Measurements from ENCODE around the gene SMARCA4. TPM values are rescaled to one million over a fixed set of nuclear protein-coding genes. Genes with fewer than 3 reads are reported as not detected.

The SMARCA4 gene
- total RNA-seq, 4 donors from 2014 or later, result 48.0 to 78.2 (median 53.9) TPM

- H3K4me3 ChIP-seq, result no peak overlapping the region
- no peak overlapping the region for H3K27ac ChIP-seq (replicated peaks in 1 of 4)
- H3K36me3 ChIP-seq, result no peaks in the 10 kb centered on the region
- intact Hi-C loops (cut with DNase I), result no loop called here
- H3K4me1 ChIP-seq, result peaks cover 16 to 47% (median 31%) of the 10 kb centered on the region in 4 donors
- TF ChIP-seq POLR2AphosphoS5 (IDR thresholded peaks at IDR 0.05), result no peak
- TF ChIP-seq, protein P1, sequence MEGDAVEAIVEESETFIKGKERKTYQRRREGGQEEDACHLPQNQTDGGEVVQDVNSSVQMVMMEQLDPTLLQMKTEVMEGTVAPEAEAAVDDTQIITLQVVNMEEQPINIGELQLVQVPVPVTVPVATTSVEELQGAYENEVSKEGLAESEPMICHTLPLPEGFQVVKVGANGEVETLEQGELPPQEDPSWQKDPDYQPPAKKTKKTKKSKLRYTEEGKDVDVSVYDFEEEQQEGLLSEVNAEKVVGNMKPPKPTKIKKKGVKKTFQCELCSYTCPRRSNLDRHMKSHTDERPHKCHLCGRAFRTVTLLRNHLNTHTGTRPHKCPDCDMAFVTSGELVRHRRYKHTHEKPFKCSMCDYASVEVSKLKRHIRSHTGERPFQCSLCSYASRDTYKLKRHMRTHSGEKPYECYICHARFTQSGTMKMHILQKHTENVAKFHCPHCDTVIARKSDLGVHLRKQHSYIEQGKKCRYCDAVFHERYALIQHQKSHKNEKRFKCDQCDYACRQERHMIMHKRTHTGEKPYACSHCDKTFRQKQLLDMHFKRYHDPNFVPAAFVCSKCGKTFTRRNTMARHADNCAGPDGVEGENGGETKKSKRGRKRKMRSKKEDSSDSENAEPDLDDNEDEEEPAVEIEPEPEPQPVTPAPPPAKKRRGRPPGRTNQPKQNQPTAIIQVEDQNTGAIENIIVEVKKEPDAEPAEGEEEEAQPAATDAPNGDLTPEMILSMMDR (IDR thresholded peaks at IDR 0.05), result no peak
- TF ChIP-seq POLR2A (IDR thresholded peaks at IDR 0.05; ENCODE audit: low read depth), result no peak
- no peak for TF ChIP-seq EP300 (IDR thresholded peaks at IDR 0.05)
- 93% methylated on average over 4 of the region's 4 CpGs for WGBS
- no peaks in the 10 kb centered on the region for H3K27me3 ChIP-seq
- no peaks in the 10 kb centered on the region for H3K9me3 ChIP-seq
- DNase-seq (ENCODE audit: extremely low spot score), result no peak
Observed at GRCh38 chr19:10964903-10965302, 4.1 kb downstream of the SMARCA4 start.

- no peaks in the 10 kb centered on the region for H3K27me3 ChIP-seq
- H3K36me3 ChIP-seq, result no peaks in the 10 kb centered on the region
- intact Hi-C loops (cut with DNase I), result no loop called here
- TF ChIP-seq POLR2AphosphoS5 (IDR thresholded peaks at IDR 0.05) (no peak), EP300 (IDR thresholded peaks at IDR 0.05) (no peak), POLR2A (IDR thresholded peaks at IDR 0.05; ENCODE audit: low read depth) (no peak)
- TF ChIP-seq, protein P1 (IDR thresholded peaks at IDR 0.05), result no peak
- H3K27ac ChIP-seq (replicated peaks in 1 of 4), result no peak overlapping the region
- no peaks in the 10 kb centered on the region for H3K9me3 ChIP-seq
- no peak for DNase-seq (ENCODE audit: extremely low spot score)
- H3K4me1 ChIP-seq, result peaks cover 14 to 43% (median 29%) of the 10 kb centered on the region in 4 donors
- no peak overlapping the region for H3K4me3 ChIP-seq
- 80% methylated on average over 6 of the region's 6 CpGs for WGBS
Observed at GRCh38 chr19:10965398-10965797, 4.6 kb downstream of the SMARCA4 start.

- no peaks in the 10 kb centered on the region for H3K9me3 ChIP-seq
- DNase-seq (ENCODE audit: extremely low spot score), result no peak
- WGBS, result 89% methylated on average over 8 of the region's 8 CpGs
Observed at GRCh38 chr19:10966809-10967208, 6.0 kb downstream of the SMARCA4 start.

GRCh38 chr19:10968527-10969135 lies 7.8 kb downstream of the SMARCA4 start:
- no peak for DNase-seq (ENCODE audit: extremely low spot score)
- 84% methylated on average over 10 of the region's 10 CpGs for WGBS
- no peaks in the 10 kb centered on the region for H3K27me3 ChIP-seq

More at GRCh38 chr19:10966809-10967208, 6.0 kb downstream of the SMARCA4 start:
- intact Hi-C loops (cut with DNase I), result no loop called here
- Histone ChIP-seq H3K4me3 (no peak overlapping the region), H3K36me3 (no peaks in the 10 kb centered on the region), H3K4me1 (peaks cover 14 to 41% (median 28%) of the 10 kb centered on the region in 4 donors), H3K27ac (replicated peaks in 1 of 4) (no peak overlapping the region), H3K27me3 (no peaks in the 10 kb centered on the region)
- TF ChIP-seq POLR2AphosphoS5 (IDR thresholded peaks at IDR 0.05), result no peak
- TF ChIP-seq, protein P1 (IDR thresholded peaks at IDR 0.05), result no peak
- no peak for TF ChIP-seq EP300 (IDR thresholded peaks at IDR 0.05)
- no peak for TF ChIP-seq POLR2A (IDR thresholded peaks at IDR 0.05; ENCODE audit: low read depth)

More at GRCh38 chr19:10968527-10969135, 7.8 kb downstream of the SMARCA4 start:
- TF ChIP-seq POLR2A (IDR thresholded peaks at IDR 0.05; ENCODE audit: low read depth) (no peak), POLR2AphosphoS5 (IDR thresholded peaks at IDR 0.05) (no peak)
- TF ChIP-seq, protein P1 (IDR thresholded peaks at IDR 0.05), result no peak
- Histone ChIP-seq H3K36me3 (no peaks in the 10 kb centered on the region), H3K27ac (replicated peaks in 1 of 4) (no peak overlapping the region), H3K9me3 (no peaks in the 10 kb centered on the region), H3K4me3 (no peak overlapping the region), H3K4me1 (peaks cover 0 to 24% (median 11%) of the 10 kb centered on the region in 4 donors)
- intact Hi-C loops (cut with DNase I), result no loop called here

Measured in esophagus muscularis mucosa (tissue), 4 donors.